ENCODE measurements around the gene SCRG1.

DNA sequence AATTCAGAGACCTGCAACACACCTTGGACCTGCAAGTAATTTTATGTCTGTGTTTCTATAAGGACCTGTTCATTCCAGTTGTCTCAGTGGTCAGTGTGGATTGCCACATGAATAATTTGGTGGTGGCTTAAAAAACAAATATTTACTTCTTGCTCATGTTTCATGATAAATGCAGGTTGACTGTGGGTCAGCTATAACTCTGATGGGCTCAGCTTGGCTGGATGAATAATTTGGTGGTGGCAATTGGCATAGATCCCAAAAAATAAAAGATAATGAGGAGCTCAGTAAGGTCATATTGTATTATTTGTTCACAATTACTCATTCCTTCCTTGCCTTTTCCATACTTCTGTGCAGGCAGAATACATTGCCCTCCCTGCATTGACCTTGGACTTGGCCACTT, 18.9 kb upstream of the SCRG1 start:
- no peak for TF ChIP-seq POLR2A (IDR thresholded peaks at IDR 0.05)
- TF ChIP-seq, protein P1, sequence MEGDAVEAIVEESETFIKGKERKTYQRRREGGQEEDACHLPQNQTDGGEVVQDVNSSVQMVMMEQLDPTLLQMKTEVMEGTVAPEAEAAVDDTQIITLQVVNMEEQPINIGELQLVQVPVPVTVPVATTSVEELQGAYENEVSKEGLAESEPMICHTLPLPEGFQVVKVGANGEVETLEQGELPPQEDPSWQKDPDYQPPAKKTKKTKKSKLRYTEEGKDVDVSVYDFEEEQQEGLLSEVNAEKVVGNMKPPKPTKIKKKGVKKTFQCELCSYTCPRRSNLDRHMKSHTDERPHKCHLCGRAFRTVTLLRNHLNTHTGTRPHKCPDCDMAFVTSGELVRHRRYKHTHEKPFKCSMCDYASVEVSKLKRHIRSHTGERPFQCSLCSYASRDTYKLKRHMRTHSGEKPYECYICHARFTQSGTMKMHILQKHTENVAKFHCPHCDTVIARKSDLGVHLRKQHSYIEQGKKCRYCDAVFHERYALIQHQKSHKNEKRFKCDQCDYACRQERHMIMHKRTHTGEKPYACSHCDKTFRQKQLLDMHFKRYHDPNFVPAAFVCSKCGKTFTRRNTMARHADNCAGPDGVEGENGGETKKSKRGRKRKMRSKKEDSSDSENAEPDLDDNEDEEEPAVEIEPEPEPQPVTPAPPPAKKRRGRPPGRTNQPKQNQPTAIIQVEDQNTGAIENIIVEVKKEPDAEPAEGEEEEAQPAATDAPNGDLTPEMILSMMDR (IDR thresholded peaks at IDR 0.05), result no peak
- no peak for TF ChIP-seq POLR2AphosphoS5 (IDR thresholded peaks at IDR 0.05; ENCODE audit: insufficient read depth in 1 of 2, low read depth in 1 of 2)

All from vagina (tissue), 2 donors.